GM18511 (cell line): ENCODE measurements around the gene BPIFB1.

ENCODE experiments used
- ATAC-seq: cut with Tn5 transposase; IDR thresholded peaks from one replicate; pipeline ENCODE4 v1.9.1; 2021; ENCODE audit warnings: mild to moderate bottlenecking, moderate library complexity; ENCODE audit not compliant: unreplicated experiment

The BPIFB1 gene, protein sequence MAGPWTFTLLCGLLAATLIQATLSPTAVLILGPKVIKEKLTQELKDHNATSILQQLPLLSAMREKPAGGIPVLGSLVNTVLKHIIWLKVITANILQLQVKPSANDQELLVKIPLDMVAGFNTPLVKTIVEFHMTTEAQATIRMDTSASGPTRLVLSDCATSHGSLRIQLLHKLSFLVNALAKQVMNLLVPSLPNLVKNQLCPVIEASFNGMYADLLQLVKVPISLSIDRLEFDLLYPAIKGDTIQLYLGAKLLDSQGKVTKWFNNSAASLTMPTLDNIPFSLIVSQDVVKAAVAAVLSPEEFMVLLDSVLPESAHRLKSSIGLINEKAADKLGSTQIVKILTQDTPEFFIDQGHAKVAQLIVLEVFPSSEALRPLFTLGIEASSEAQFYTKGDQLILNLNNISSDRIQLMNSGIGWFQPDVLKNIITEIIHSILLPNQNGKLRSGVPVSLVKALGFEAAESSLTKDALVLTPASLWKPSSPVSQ

DNA sequence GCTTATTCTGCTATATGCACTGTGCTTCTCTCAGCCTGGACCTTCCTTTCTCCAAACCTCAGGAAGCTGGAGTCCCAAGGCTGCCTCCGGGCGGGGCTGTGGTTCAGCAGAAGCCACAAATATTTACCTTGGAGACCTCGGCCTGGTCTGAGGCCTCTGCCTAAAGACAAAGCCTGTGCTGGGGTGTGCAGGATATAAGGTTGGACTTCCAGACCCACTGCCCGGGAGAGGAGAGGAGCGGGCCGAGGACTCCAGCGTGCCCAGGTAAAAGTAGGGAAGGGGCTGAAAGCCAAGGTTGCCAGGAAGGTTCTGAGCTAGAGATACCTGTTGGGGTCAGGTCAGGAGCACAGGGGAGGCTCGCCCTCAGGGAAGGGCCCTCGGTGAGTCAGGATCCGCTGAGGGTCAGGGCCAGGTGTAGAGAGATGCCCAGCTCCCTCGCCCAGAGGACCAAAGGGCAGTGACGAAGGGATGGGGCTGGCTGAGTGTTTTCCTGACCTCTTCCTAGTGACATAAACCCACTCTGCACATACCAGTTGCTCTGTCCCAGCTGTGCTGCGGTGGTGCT is at the start of gene BPIFB1:
BPIFB1 (plus strand) TSS at position 224 of the 565 bp plus-strand sequence. CDS start 2,860 bp downstream, outside the sequence.
- ATAC-seq: no peak

DNA sequence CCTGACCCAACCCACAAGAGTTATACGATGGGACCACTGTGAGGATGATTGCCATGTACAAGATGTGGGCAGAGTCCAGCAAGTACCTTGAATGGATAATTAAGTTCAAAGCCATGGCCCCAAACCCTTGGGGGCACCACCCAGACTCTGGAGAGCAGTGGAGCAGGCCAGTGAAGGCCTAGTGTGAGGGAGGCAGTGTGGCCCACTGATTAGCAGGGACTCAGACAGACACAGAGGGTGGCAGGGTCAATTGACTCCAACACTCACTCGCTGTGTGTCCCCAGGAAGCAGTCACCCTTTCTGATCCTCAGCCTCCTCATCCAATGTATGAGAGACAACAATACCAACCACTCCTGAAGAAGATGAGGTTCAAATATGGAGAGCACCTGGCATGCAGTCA is 49.0 kb upstream of the BPIFB1 start:
- ATAC-seq: no peak

DNA sequence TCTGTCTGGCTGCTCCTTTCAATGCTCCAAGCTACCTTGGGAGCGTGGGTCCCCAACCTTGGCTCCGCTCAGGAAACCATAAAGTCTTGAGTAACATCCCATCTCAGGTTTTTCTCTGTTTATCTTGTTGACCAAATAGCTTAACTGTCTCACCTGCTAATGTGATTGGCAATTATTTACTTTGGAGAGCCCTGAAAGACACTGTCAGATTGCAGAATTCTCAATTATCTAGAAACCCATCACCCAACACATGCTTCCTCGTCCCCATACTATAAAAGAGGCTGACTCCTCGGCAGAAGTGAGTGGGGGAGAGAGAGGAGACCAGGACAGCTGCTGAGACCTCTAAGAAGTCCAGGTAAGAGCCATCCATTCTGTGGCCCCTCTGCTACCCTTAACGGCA is 47.3 kb upstream of the BPIFB1 start, which contains the start of gene BPIFA1:
BPIFA1 (plus strand) TSS at position 301 of the 400 bp plus-strand sequence. CDS start 1,716 bp downstream, outside the sequence.
- ATAC-seq: no peak

DNA sequence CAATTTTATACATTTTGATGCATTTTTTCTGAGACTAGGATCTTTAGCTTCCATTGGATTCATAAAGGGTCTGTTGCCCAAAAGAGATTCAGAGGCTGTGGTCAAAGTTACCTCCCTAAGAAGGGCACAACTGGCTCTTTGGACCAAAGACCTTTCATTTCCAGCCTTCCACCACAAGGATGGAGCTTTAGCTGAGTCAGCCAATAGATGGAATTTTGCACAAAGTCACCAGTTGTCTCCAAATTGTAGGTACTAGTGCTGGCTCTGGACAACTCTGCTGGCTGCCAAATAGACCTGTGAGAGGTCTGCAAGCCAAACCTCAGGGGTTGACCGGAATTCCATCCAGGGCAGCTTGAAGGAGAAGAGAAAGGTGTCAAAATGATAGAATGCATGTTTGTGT is 46.7 kb upstream of the BPIFB1 start:
- ATAC-seq: no peak

- ATAC-seq: no peak
Measured at GRCh38 chr20:33237989-33238388, 45.0 kb upstream of the BPIFB1 start.

DNA sequence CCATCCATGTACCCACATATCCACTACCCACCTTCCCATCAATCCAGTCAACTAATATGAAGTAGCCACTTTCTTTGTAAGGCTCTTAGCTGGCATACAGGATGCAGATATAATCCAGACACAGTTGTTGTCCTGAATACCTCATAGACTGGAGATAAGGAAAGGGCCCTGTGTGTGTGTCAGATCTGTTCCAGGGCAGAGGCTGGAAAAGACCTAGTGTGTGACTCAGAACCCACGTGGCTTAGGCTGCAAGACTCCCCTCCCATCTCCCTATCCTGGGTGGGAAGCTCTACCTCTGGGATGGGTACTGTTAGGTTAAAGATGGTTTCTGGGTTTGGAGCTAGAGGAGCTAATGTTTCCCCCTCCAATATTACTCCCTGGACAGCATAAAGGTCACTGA is 43.6 kb upstream of the BPIFB1 start:
- ATAC-seq: no peak

DNA sequence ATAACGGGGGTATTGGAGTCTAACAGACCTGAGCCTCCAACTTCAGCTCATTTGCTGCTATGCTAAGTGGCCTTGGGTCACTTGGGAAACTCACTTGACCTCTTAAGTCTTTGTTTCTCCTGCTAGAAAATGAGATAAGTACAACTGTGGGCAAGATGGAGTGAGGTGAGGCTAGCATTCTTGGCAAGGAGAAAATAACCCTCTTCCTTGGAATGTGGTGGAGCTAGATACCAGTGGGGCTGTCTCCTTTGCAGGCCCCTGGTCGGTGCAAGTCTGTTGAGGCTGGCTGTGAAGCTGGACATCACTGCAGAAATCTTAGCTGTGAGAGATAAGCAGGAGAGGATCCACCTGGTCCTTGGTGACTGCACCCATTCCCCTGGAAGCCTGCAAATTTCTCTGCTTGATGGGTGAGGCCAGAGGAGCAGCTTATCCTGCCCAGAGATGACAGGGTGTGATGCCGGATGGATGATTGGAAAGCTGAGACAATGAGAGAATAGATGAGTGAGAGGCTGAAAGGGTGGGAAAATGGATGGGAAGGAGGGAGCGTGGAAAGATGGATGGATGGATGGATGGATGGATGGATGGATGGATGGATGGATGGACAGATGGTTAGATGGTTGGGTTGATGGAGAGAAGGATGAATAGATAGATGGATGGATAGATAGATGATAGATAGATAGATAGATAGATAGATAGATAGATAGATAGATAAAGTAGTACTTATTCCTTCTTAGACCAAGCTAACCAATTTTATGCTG is 42.9 kb upstream of the BPIFB1 start:
- ATAC-seq: no peak

GRCh38 chr20:33240923-33241322 is 42.1 kb upstream of the BPIFB1 start:
- ATAC-seq: no peak

GRCh38 chr20:33242319-33243100 is 40.5 kb upstream of the BPIFB1 start:
- no peak for ATAC-seq

DNA sequence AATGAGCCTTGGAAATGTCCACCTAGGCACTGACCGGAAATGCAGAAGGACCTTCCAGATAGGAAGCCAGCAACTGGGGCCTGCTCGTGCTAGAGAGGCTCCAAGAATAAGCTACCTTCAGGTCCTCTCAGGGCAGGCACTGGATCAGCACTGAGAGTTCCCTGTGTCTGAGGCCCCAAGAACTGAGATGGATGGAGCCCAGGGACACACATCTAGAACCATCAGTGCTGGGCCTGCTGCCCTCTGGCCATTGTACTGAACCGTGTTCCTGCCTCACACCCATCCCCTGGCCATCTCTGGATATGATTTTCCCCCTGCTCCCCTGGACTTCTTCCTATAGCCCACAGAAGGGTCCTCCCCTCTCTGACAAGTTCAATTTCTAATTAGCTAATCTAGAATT is 36.9 kb upstream of the BPIFB1 start:
- no peak for ATAC-seq

- no peak for ATAC-seq
Measured at GRCh38 chr20:33249456-33249855, 33.6 kb upstream of the BPIFB1 start.

GRCh38 chr20:33250666-33251065 is 32.3 kb upstream of the BPIFB1 start:
- no peak for ATAC-seq

DNA sequence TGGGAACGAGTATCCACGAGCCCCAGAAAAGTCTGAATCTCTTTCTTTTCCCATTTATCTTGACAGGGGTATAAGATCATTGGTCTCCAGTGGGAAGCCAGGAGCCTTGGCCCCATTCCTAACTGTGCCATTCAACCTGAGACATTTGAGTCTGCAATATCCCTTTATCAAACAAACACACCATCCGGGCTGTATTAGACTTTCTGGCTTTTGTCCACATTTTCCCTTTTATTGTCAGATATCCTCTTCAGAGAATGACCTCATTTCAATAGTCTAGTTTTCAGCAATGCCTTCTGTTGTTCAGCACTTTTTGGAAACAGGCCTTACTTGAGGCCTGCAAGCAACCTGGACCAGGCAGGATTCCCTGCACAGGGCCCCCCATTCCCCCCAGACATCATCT is 31.5 kb upstream of the BPIFB1 start:
- no peak for ATAC-seq

- ATAC-seq: no peak
Measured at GRCh38 chr20:33252460-33252859, 30.6 kb upstream of the BPIFB1 start.

DNA sequence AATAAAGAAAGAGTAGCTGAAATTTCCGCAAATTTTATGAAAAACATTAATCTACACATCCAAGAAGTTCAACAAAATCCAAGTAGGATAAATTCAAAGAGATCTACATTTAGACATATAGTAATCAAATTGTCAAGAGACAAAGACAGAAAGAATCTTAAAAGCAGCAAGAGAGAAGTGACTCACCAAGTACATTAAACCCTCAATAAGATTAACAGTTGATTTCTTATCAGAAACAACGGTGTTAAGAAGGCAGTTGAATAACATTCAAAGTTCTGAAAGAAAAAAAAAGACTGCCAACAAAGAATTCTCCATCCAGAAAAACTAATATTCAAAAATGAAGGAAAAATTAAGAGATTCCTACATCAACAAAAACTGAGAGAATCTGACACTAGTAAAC is 28.0 kb upstream of the BPIFB1 start:
- ATAC-seq: no peak

GRCh38 chr20:33257237-33257636 is 25.8 kb upstream of the BPIFB1 start:
- ATAC-seq: no peak

- no peak for ATAC-seq
Measured at GRCh38 chr20:33259371-33259770, 23.6 kb upstream of the BPIFB1 start.

DNA sequence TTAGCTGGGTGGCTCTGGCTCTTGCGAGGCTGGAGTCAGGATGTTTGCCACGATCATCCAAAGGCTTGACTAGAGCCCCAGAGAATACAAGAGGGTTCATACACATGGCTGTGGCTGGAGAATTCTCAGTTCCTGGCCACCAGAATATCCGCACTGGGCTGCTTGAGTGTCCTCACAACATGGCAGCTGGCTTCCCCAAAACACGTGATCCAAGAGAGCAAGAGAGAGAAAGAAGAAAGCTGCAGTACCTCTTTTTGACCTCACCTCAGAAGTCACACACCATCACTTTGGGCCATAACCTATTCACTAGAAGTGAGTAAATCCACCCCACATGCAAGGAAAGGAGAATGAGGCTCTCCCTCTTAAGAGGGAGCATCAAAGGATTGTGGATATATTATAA is 21.5 kb upstream of the BPIFB1 start:
- ATAC-seq: no peak

GRCh38 chr20:33262658-33263065 is 20.4 kb upstream of the BPIFB1 start:
- no peak for ATAC-seq

- ATAC-seq: no peak
Measured at GRCh38 chr20:33263784-33264183, 19.2 kb upstream of the BPIFB1 start.

DNA sequence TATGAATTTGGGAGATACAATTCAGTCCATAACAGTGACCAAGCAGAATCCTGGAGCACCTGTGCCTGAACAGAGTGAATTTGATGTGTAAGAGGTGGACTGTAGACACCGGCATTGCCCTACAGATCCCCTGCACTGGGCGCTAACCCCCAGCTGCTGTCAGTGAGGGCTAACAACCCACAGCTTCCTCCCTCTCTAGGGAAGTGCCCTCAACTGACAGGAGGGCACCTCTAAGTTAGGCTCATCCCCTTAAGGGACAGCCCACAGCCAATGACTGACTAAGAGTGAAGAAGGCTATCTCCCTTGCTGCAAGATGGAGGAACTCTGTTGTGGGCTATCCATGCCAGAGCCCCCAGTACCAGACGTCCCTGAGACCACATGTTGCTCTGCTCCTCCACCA is 15.3 kb upstream of the BPIFB1 start:
- ATAC-seq: no peak
